ENCODE results near the gene APOL6.

APOL6 gene

GRCh38 chr22:35657571-35658312 is 9.5 kb downstream of the APOL6 start:
- TF ChIP-seq CTCF (IDR thresholded peaks at IDR 0.05; ENCODE audit: low read depth, low read length, poor library complexity, severe bottlenecking): no peak
- no peak for TF ChIP-seq EZH2phosphoT487 (IDR thresholded peaks at IDR 0.05; ENCODE audit: borderline replicate concordance, low read length)
- Histone ChIP-seq H3K27ac (ENCODE audit: low read depth, low read length) (no peak overlapping the region), H3K9me3 (ENCODE audit: control insufficient read depth, insufficient read depth, low read length) (peaks cover 13% of the 10 kb centered on the region; the same call in 1 of the 2 replicates), H3K4me3 (ENCODE audit: low read length) (no peak overlapping the region), H3K27me3 (ENCODE audit: control insufficient read depth, low read length) (no peaks in the 10 kb centered on the region), H3K4me2 (ENCODE audit: low read length) (no peak overlapping the region), H4K20me1 (ENCODE audit: control insufficient read depth, insufficient read depth, low read depth, low read length) (no peaks in the 10 kb centered on the region), H3K36me3 (ENCODE audit: control insufficient read depth, low read length) (peaks cover 72% of the 10 kb centered on the region), H3F3A (ENCODE audit: control insufficient read depth, insufficient read depth) (peaks cover 22% of the 10 kb centered on the region), H3K4me1 (ENCODE audit: control insufficient read depth, low read length) (peaks cover 51% of the 10 kb centered on the region), H3K79me2 (ENCODE audit: control insufficient read depth, low read length) (peaks cover 23% of the 10 kb centered on the region), H3K9me2 (replicated peaks; ENCODE audit: control insufficient read depth, low read length) (no peaks in the 10 kb centered on the region)

DNA sequence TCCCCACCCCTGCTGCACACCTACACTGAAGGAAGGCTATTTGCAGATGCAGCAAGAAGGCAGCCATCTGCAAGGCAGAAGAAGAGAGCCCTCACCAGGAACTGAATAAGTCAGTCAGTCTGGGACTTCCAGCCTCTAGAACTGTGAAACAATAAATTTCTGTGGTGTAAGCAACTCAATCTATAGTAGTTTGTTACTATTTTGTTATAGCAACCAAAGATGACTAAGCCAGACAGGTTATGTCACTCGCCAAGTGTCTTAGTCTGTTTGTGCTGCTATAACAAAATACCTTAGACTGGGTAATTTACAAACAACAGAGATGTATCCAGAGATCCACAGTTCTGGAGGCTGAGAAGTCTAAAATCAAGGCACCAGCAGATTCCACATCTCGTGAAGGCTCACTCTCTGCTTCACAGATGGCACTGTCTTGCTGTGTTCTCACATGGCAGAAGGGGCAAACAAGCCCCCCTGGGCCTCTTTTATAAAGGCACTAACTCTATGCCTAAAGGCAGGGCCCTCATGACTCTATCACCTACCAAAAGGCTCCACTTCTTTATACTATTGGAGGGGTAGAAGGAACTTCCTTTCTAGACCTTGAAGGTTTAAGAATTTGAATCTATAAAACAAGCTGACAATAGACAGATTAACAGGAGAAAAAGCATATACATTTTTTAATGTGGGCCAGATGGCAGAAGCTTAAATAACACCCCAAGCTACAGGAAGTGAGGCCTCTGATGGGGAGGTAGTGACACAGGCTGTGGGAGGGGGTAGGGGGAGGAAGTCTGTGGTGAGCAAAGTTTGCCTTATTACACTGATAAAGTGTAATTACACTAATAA is 12.3 kb downstream of the APOL6 start:
- peak overlapping the region; percentile 97 for H3K27ac ChIP-seq (ENCODE audit: low read depth, low read length)
- peak overlapping the region; percentile 69 for H3K4me2 ChIP-seq (ENCODE audit: low read length)

GRCh38 chr22:35661464-35661863 is 13.2 kb downstream of the APOL6 start:
- Histone ChIP-seq H3K4me1 (ENCODE audit: control insufficient read depth, low read length) (peaks cover 55% of the 10 kb centered on the region), H3K27me3 (ENCODE audit: control insufficient read depth, low read length) (no peaks in the 10 kb centered on the region), H3K27ac (ENCODE audit: low read depth, low read length) (peak overlapping the region; percentile 97), H3K79me2 (ENCODE audit: control insufficient read depth, low read length) (peaks cover 16% of the 10 kb centered on the region), H3K4me2 (ENCODE audit: low read length) (peak overlapping the region; percentile 69), H3K9me3 (ENCODE audit: control insufficient read depth, insufficient read depth, low read length) (peaks cover 25% of the 10 kb centered on the region), H3K4me3 (ENCODE audit: low read length) (peak overlapping the region; percentile 54), H4K20me1 (ENCODE audit: control insufficient read depth, insufficient read depth, low read depth, low read length) (no peaks in the 10 kb centered on the region), H3K9me2 (replicated peaks; ENCODE audit: control insufficient read depth, low read length) (no peaks in the 10 kb centered on the region), H3F3A (ENCODE audit: control insufficient read depth, insufficient read depth) (peaks cover 27% of the 10 kb centered on the region), H3K36me3 (ENCODE audit: control insufficient read depth, low read length) (peaks cover 77% of the 10 kb centered on the region)
- TF ChIP-seq EZH2phosphoT487 (IDR thresholded peaks at IDR 0.05; ENCODE audit: borderline replicate concordance, low read length): no peak
- no peak for TF ChIP-seq CTCF (IDR thresholded peaks at IDR 0.05; ENCODE audit: low read depth, low read length, poor library complexity, severe bottlenecking)

More for the DNA sequence above, 12.3 kb downstream of the APOL6 start:
- H4K20me1 ChIP-seq (ENCODE audit: control insufficient read depth, insufficient read depth, low read depth, low read length): no peaks in the 10 kb centered on the region
- peaks cover 21% of the 10 kb centered on the region for H3K9me3 ChIP-seq (ENCODE audit: control insufficient read depth, insufficient read depth, low read length)
- H3K4me1 ChIP-seq (ENCODE audit: control insufficient read depth, low read length): peaks cover 55% of the 10 kb centered on the region
- peak overlapping the region; percentile 54 for H3K4me3 ChIP-seq (ENCODE audit: low read length)
- no peaks in the 10 kb centered on the region for H3K9me2 ChIP-seq (replicated peaks; ENCODE audit: control insufficient read depth, low read length)
- H3K27me3 ChIP-seq (ENCODE audit: control insufficient read depth, low read length): no peaks in the 10 kb centered on the region
- TF ChIP-seq EZH2phosphoT487 (IDR thresholded peaks at IDR 0.05; ENCODE audit: borderline replicate concordance, low read length): no peak
- TF ChIP-seq CTCF (IDR thresholded peaks at IDR 0.05; ENCODE audit: low read depth, low read length, poor library complexity, severe bottlenecking): no peak
- H3K79me2 ChIP-seq (ENCODE audit: control insufficient read depth, low read length): peaks cover 16% of the 10 kb centered on the region
- H3K36me3 ChIP-seq (ENCODE audit: control insufficient read depth, low read length): peaks cover 84% of the 10 kb centered on the region
- peaks cover 27% of the 10 kb centered on the region for H3F3A ChIP-seq (ENCODE audit: control insufficient read depth, insufficient read depth)
